ENCODE data around the gene ARHGAP8.
A peak's percentile ranks its signal among the peaks of the same experiment; 100 is the strongest.
"Not testable (repeated sequence)": the region's sequence is repeated elsewhere in the genome, so short reads cannot be mapped to it uniquely, and the experiment has no call there.

ARHGAP8 gene

DNA sequence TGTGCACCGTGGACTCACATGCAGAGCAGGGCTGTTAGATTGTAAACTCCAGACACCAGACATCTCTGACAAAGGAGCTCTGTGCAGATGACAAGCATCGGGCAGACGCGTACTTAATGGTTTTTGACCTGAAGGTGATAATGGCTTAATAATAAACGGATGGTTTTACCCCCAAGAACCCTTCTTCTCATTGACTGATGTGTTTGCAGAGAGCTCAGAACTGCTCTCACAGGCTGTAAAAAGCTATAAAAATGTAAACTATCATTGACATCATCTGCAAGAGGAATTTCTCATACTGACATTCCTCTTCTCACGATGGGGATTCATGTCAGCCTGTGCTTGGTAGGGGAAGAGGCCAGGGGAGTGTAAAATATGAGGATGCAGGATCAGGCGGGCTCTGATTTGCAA lies 8.6 kb upstream of the ARHGAP8 start:
- no peaks in the 10 kb centered on the region for H3K36me3 ChIP-seq (ENCODE audit: control insufficient read depth in 1 of 2, insufficient read depth in 2 of 2, low read depth in 1 of 2, low read length in 2 of 2)
- H3K4me1 ChIP-seq (ENCODE audit: control insufficient read depth, insufficient read depth, low read depth, low read length), result peaks cover 48% of the 10 kb centered on the region
- WGBS, result 34% methylated on average over 3 of the region's 7 CpGs

GRCh38 chr22:44745853-44746789 lies 6.3 kb upstream of the ARHGAP8 start:
- Histone ChIP-seq H3K4ac (ENCODE audit: low read depth in 1 of 2, low read length in 2 of 2) (no peak overlapping the region), H3K27ac (ENCODE audit: low read length, poor library complexity, severe bottlenecking) (peak overlapping the region; percentile 79), H3K27me3 (ENCODE audit: control insufficient read depth in 1 of 2, insufficient read depth in 1 of 2, low read length in 2 of 2) (peaks cover 10 to 63% of the 10 kb centered on the region in 2 experiments), H4K91ac (ENCODE audit: low read length) (no peak overlapping the region), H3K4me2 (ENCODE audit: low read length, poor library complexity, severe bottlenecking) (peak overlapping the region; percentile 59), H4K8ac (ENCODE audit: low read length) (no peak overlapping the region), H2BK12ac (ENCODE audit: low read length in 2 of 2) (no peak overlapping the region), H3K4me3 (ENCODE audit: insufficient read depth in 1 of 2, low read depth in 1 of 2, low read length in 2 of 2) (no peak overlapping the region), H2BK120ac (ENCODE audit: low read depth, low read length) (no peak overlapping the region), H2BK5ac (ENCODE audit: low read depth, low read length, poor library complexity, severe bottlenecking) (peak overlapping the region; percentile 75), H3K4me1 (ENCODE audit: control insufficient read depth, insufficient read depth, low read depth, low read length) (peaks cover 31% of the 10 kb centered on the region), H3K14ac (ENCODE audit: low read length in 2 of 2) (no peak overlapping the region), H2AK5ac (ENCODE audit: low read length, severe bottlenecking) (peak overlapping the region; percentile 1), H3K9ac (ENCODE audit: low read length) (no peak overlapping the region), H2AFZ (ENCODE audit: low read depth, low read length) (no peak overlapping the region), H3K18ac (ENCODE audit: low read depth in 1 of 2, low read length in 2 of 2) (no peak overlapping the region), H2BK15ac (ENCODE audit: low read depth, poor library complexity, severe bottlenecking) (no peak overlapping the region), H3K79me1 (replicated peaks; ENCODE audit: low read length, poor library complexity, severe bottlenecking) (no peaks in the 10 kb centered on the region), H3K23ac (ENCODE audit: low read length in 2 of 2) (no peak overlapping the region), H3K36me3 (ENCODE audit: control insufficient read depth in 1 of 2, insufficient read depth in 2 of 2, low read depth in 1 of 2, low read length in 2 of 2) (no peaks in the 10 kb centered on the region), H3K9me3 (ENCODE audit: control insufficient read depth, low read length) (peaks cover 4% of the 10 kb centered on the region)
- no peak for DNase-seq
- WGBS, result 83% methylated on average over 7 of the region's 13 CpGs

More for the DNA sequence above, 8.6 kb upstream of the ARHGAP8 start:
- Histone ChIP-seq H3K27me3 (ENCODE audit: control insufficient read depth in 1 of 2, insufficient read depth in 1 of 2, low read length in 2 of 2) (peaks cover 7 to 65% of the 10 kb centered on the region in 2 experiments), H3K9me3 (ENCODE audit: control insufficient read depth, low read length) (no peaks in the 10 kb centered on the region), H2BK5ac (ENCODE audit: low read depth, low read length, poor library complexity, severe bottlenecking) (no peak overlapping the region), H2AFZ (ENCODE audit: low read depth, low read length) (no peak overlapping the region), H3K79me1 (replicated peaks; ENCODE audit: low read length, poor library complexity, severe bottlenecking) (no peaks in the 10 kb centered on the region), H3K18ac (ENCODE audit: low read depth in 1 of 2, low read length in 2 of 2) (no peak overlapping the region), H2AK5ac (ENCODE audit: low read length, severe bottlenecking) (no peak overlapping the region), H3K4me2 (ENCODE audit: low read length, poor library complexity, severe bottlenecking) (no peak overlapping the region), H3K4me3 (ENCODE audit: insufficient read depth in 1 of 2, low read depth in 1 of 2, low read length in 2 of 2) (no peak overlapping the region), H3K9ac (ENCODE audit: low read length) (no peak overlapping the region), H4K91ac (ENCODE audit: low read length) (no peak overlapping the region), H3K27ac (ENCODE audit: low read length, poor library complexity, severe bottlenecking) (peak overlapping the region; percentile 48), H2BK120ac (ENCODE audit: low read depth, low read length) (no peak overlapping the region), H3K14ac (ENCODE audit: low read length in 2 of 2) (no peak overlapping the region), H2BK15ac (ENCODE audit: low read depth, poor library complexity, severe bottlenecking) (no peak overlapping the region), H2BK12ac (ENCODE audit: low read length in 2 of 2) (no peak overlapping the region), H4K8ac (ENCODE audit: low read length) (no peak overlapping the region), H3K23ac (ENCODE audit: low read length in 2 of 2) (no peak overlapping the region), H3K4ac (ENCODE audit: low read depth in 1 of 2, low read length in 2 of 2) (no peak overlapping the region)
- DNase-seq, result no peak

GRCh38 chr22:44747784-44748127 lies 4.6 kb upstream of the ARHGAP8 start:
- WGBS, result 84% methylated on average over 4 of the region's 4 CpGs
- H3K36me3 ChIP-seq (ENCODE audit: control insufficient read depth in 1 of 2, insufficient read depth in 2 of 2, low read depth in 1 of 2, low read length in 2 of 2); H3K9me3 ChIP-seq (ENCODE audit: control insufficient read depth, low read length); H3K9ac ChIP-seq (ENCODE audit: low read length); H3K4me3 ChIP-seq (ENCODE audit: insufficient read depth in 1 of 2, low read depth in 1 of 2, low read length in 2 of 2); H3K14ac ChIP-seq (ENCODE audit: low read length in 2 of 2); H2BK120ac ChIP-seq (ENCODE audit: low read depth, low read length); H3K79me1 ChIP-seq (replicated peaks; ENCODE audit: low read length, poor library complexity, severe bottlenecking); H3K4me2 ChIP-seq (ENCODE audit: low read length, poor library complexity, severe bottlenecking); H3K18ac ChIP-seq (ENCODE audit: low read depth in 1 of 2, low read length in 2 of 2); H4K91ac ChIP-seq (ENCODE audit: low read length); H2BK15ac ChIP-seq (ENCODE audit: low read depth, poor library complexity, severe bottlenecking); H3K23ac ChIP-seq (ENCODE audit: low read length in 2 of 2); H2AFZ ChIP-seq (ENCODE audit: low read depth, low read length); H3K27ac ChIP-seq (ENCODE audit: low read length, poor library complexity, severe bottlenecking); H4K8ac ChIP-seq (ENCODE audit: low read length); DNase-seq; H3K4ac ChIP-seq (ENCODE audit: low read depth in 1 of 2, low read length in 2 of 2); H2AK5ac ChIP-seq (ENCODE audit: low read length, severe bottlenecking); H2BK5ac ChIP-seq (ENCODE audit: low read depth, low read length, poor library complexity, severe bottlenecking); H2BK12ac ChIP-seq (ENCODE audit: low read length in 2 of 2): not testable (repeated sequence)
- peaks cover 37% of the 10 kb centered on the region for H3K4me1 ChIP-seq (ENCODE audit: control insufficient read depth, insufficient read depth, low read depth, low read length)
- peaks cover 20 to 68% of the 10 kb centered on the region in 2 experiments for H3K27me3 ChIP-seq (ENCODE audit: control insufficient read depth in 1 of 2, insufficient read depth in 1 of 2, low read length in 2 of 2)

- Histone ChIP-seq H3K14ac (ENCODE audit: low read length in 2 of 2) (no peak overlapping the region), H4K8ac (ENCODE audit: low read length) (no peak overlapping the region)
Measured at GRCh38 chr22:44748524-44748923, 3.9 kb upstream of the ARHGAP8 start.

More at GRCh38 chr22:44748524-44748923, 3.9 kb upstream of the ARHGAP8 start:
- H2BK120ac ChIP-seq (ENCODE audit: low read depth, low read length), result no peak overlapping the region
- 88% methylated on average over 7 of the region's 7 CpGs for WGBS
- H3K9ac ChIP-seq (ENCODE audit: low read length), result no peak overlapping the region
- H3K4ac ChIP-seq (ENCODE audit: low read depth in 1 of 2, low read length in 2 of 2), result no peak overlapping the region
- H2BK15ac ChIP-seq (ENCODE audit: low read depth, poor library complexity, severe bottlenecking), result no peak overlapping the region
- no peaks in the 10 kb centered on the region for H3K79me1 ChIP-seq (replicated peaks; ENCODE audit: low read length, poor library complexity, severe bottlenecking)
- H2AK5ac ChIP-seq (ENCODE audit: low read length, severe bottlenecking), result no peak overlapping the region
- no peak overlapping the region for H3K23ac ChIP-seq (ENCODE audit: low read length in 2 of 2)
- no peak overlapping the region for H4K91ac ChIP-seq (ENCODE audit: low read length)
- peaks cover 4% of the 10 kb centered on the region for H3K9me3 ChIP-seq (ENCODE audit: control insufficient read depth, low read length)
- peaks cover 22 to 68% of the 10 kb centered on the region in 2 experiments for H3K27me3 ChIP-seq (ENCODE audit: control insufficient read depth in 1 of 2, insufficient read depth in 1 of 2, low read length in 2 of 2)
- H3K4me3 ChIP-seq (ENCODE audit: insufficient read depth in 1 of 2, low read depth in 1 of 2, low read length in 2 of 2), result no peak overlapping the region
- no peak overlapping the region for H2AFZ ChIP-seq (ENCODE audit: low read depth, low read length)
- H3K36me3 ChIP-seq (ENCODE audit: control insufficient read depth in 1 of 2, insufficient read depth in 2 of 2, low read depth in 1 of 2, low read length in 2 of 2), result no peaks in the 10 kb centered on the region
- no peak overlapping the region for H3K4me2 ChIP-seq (ENCODE audit: low read length, poor library complexity, severe bottlenecking)
- H2BK5ac ChIP-seq (ENCODE audit: low read depth, low read length, poor library complexity, severe bottlenecking), result no peak overlapping the region
- peaks cover 35% of the 10 kb centered on the region for H3K4me1 ChIP-seq (ENCODE audit: control insufficient read depth, insufficient read depth, low read depth, low read length)
- H3K27ac ChIP-seq (ENCODE audit: low read length, poor library complexity, severe bottlenecking), result no peak overlapping the region
- DNase-seq, result no peak
- H3K18ac ChIP-seq (ENCODE audit: low read depth in 1 of 2, low read length in 2 of 2), result no peak overlapping the region
- no peak overlapping the region for H2BK12ac ChIP-seq (ENCODE audit: low read length in 2 of 2)

Measured in mesenchymal stem cell (in vitro differentiated cells and primary cell).